ENCODE measurements around the gene FTO.

- TF ChIP-seq CTCF (IDR thresholded peaks at IDR 0.05), result no peak
- no peak for TF ChIP-seq POLR2A (IDR thresholded peaks at IDR 0.05)
Observed at GRCh38 chr16:54143934-54144571, 440.1 kb downstream of the FTO start.

Measured in adrenal gland (tissue), 5 donors.